Measurements from ENCODE around the gene HTRA1. TPM values are rescaled to one million over a fixed set of nuclear protein-coding genes. Genes with fewer than 3 reads are reported as not detected.

HTRA1 gene
- total RNA-seq, 1 experiment from 2014 or later, result 18.6 TPM

- ChIA-PET CTCF (no interaction called here), POLR2A (ENCODE audit: unreplicated experiment) (no interaction called here)
- no peak overlapping the region for H2AFZ ChIP-seq (ENCODE audit: low read length)
- no peaks in the 10 kb centered on the region for H3F3A ChIP-seq (ENCODE audit: low read length, unreplicated experiment)
- ATAC-seq (no peak), DNase-seq (no peak)
- no peak overlapping the region for H3K9ac ChIP-seq (ENCODE audit: low read length)
- BruUV-seq (replicated peaks), result no TSS peak
- H3K4me2 ChIP-seq (ENCODE audit: low read length), result no peak overlapping the region
- H3K36me3 ChIP-seq (ENCODE audit: low read depth, low read length), result no peaks in the 10 kb centered on the region
- no peak overlapping the region for H3K27ac ChIP-seq (ENCODE audit: low read length)
- no peaks in the 10 kb centered on the region for H3K9me3 ChIP-seq (ENCODE audit: low read length)
- intact Hi-C loops (cut with micrococcal nuclease), result loop anchor here (5.0 kb wide), 1 partner anchor 102 kb away; no protein-coding TSS in a partner anchor
- no peaks in the 10 kb centered on the region for H3K9me2 ChIP-seq (replicated peaks; ENCODE audit: low read length)
- H3K4me1 ChIP-seq (ENCODE audit: insufficient read depth, low read length), result peaks cover 23% of the 10 kb centered on the region
- TF ChIP-seq CTCF (conservative IDR thresholded peaks at IDR 0.05; ENCODE audit: low read depth, low read length) (no peak), EZH2phosphoT487 (IDR thresholded peaks at IDR 0.05; ENCODE audit: borderline replicate concordance, low read length) (no peak), EZH2 (IDR thresholded peaks at IDR 0.05; ENCODE audit: low read length, unreplicated experiment) (no peak)
- no peaks in the 10 kb centered on the region for H3K27me3 ChIP-seq (ENCODE audit: low read length)
- no peak overlapping the region for H3K4me3 ChIP-seq (ENCODE audit: low read length)
- H3K79me2 ChIP-seq (ENCODE audit: low read length), result 0 out of 2 replicates have a peak, but pooled peaks cover 3% of the 10 kb centered on the region
- H4K20me1 ChIP-seq (ENCODE audit: low read length), result no peaks in the 10 kb centered on the region
These were observed 4.2 kb downstream of the HTRA1 start for GRCh38 chr10:122465401-122466040.

- POLR2A ChIA-PET (ENCODE audit: unreplicated experiment), result no interaction called here
- H3K4me1 ChIP-seq (ENCODE audit: insufficient read depth, low read length), result peaks cover 30% of the 10 kb centered on the region
These were observed 5.6 kb downstream of the HTRA1 start for GRCh38 chr10:122466951-122467381.

More at GRCh38 chr10:122466951-122467381, 5.6 kb downstream of the HTRA1 start:
- Histone ChIP-seq H3K9ac (ENCODE audit: low read length) (no peak overlapping the region), H3K27ac (ENCODE audit: low read length) (no peak overlapping the region), H3K27me3 (ENCODE audit: low read length) (no peaks in the 10 kb centered on the region), H3K36me3 (ENCODE audit: low read depth, low read length) (no peaks in the 10 kb centered on the region), H3K9me3 (ENCODE audit: low read length) (no peaks in the 10 kb centered on the region), H3K9me2 (replicated peaks; ENCODE audit: low read length) (no peaks in the 10 kb centered on the region), H2AFZ (ENCODE audit: low read length) (no peak overlapping the region), H3F3A (ENCODE audit: low read length, unreplicated experiment) (no peaks in the 10 kb centered on the region), H4K20me1 (ENCODE audit: low read length) (no peaks in the 10 kb centered on the region), H3K4me3 (ENCODE audit: low read length) (no peak overlapping the region), H3K4me2 (ENCODE audit: low read length) (no peak overlapping the region), H3K79me2 (ENCODE audit: low read length) (0 out of 2 replicates have a peak, but pooled peaks cover 3% of the 10 kb centered on the region)
- CTCF ChIA-PET, result no interaction called here
- intact Hi-C loops (cut with micrococcal nuclease), result loop anchor here (5.0 kb wide), 1 partner anchor 100 kb away; no protein-coding TSS in a partner anchor
- DNase-seq (no peak), ATAC-seq (no peak)
- BruUV-seq (replicated peaks), result no TSS peak
- no peak for TF ChIP-seq EZH2 (IDR thresholded peaks at IDR 0.05; ENCODE audit: low read length, unreplicated experiment)
- TF ChIP-seq CTCF (conservative IDR thresholded peaks at IDR 0.05; ENCODE audit: low read depth, low read length), result no peak
- TF ChIP-seq EZH2phosphoT487 (IDR thresholded peaks at IDR 0.05; ENCODE audit: borderline replicate concordance, low read length), result no peak
